Glutamatergic neuron (in vitro differentiated cells): Measurements from ENCODE around the gene SIPA1L3. TPM values are rescaled to one million over a fixed set of nuclear protein-coding genes. Genes with fewer than 3 reads are reported as not detected.
A peak's percentile ranks its signal among the peaks of the same experiment; 100 is the strongest.

Experiments
- DNase-seq: peaks from one replicate; pipeline ENCODE4 v3.0.0; 2022
- H3K27ac Mint-ChIP-seq: one replicate; pipeline ENCODE4 v1.8.0; 2020; ENCODE audit warnings: mild to moderate bottlenecking, mixed read lengths, inconsistent platforms; ENCODE audit not compliant: unreplicated experiment
- H3K27me3 Mint-ChIP-seq: one replicate; pipeline ENCODE4 v1.8.0; 2020; ENCODE audit warnings: mild to moderate bottlenecking, moderate library complexity, mixed read lengths, inconsistent platforms; ENCODE audit not compliant: unreplicated experiment
- H3K36me3 Mint-ChIP-seq: one replicate; pipeline ENCODE4 v1.8.0; 2020; ENCODE audit warnings: mild to moderate bottlenecking, mixed read lengths, inconsistent platforms; ENCODE audit not compliant: unreplicated experiment
- H3K4me1 Mint-ChIP-seq: one replicate; pipeline ENCODE4 v1.8.0; 2020; ENCODE audit warnings: mild to moderate bottlenecking, low read depth, mixed read lengths, inconsistent platforms; ENCODE audit not compliant: unreplicated experiment
- H3K4me3 Mint-ChIP-seq: one replicate; pipeline ENCODE4 v1.8.0; 2020; ENCODE audit warnings: mild to moderate bottlenecking, mixed read lengths, inconsistent platforms; ENCODE audit not compliant: unreplicated experiment
- H3K9me3 Mint-ChIP-seq: one replicate; pipeline ENCODE4 v1.8.0; 2020; ENCODE audit warnings: mild to moderate bottlenecking, moderate library complexity, mixed read lengths, inconsistent platforms; ENCODE audit not compliant: unreplicated experiment
- CTCF ChIP-seq: fragments of 200-600 bp; sonication (generic); IDR thresholded peaks from one replicate; pipeline ENCODE4 v1.5.0; 2021; ENCODE audit not compliant: partially characterized antibody, unreplicated experiment
- total RNA-seq: library from RNA; stranded (reverse); fragmentation: NEBNext Ultra II Directional; extraction: Animal tissue kit (Norgen Biotek cat#: 25700); gene quantifications from one replicate; pipeline ENCODE4 v1.2.1, GENCODE V29; 2021; ENCODE audit not compliant: unreplicated experiment

SIPA1L3 gene
- total RNA-seq, 1 donor from 2014 or later = 97.7 TPM

GRCh38 chr19:38248421-38248820 lies 341.4 kb downstream of the SIPA1L3 start:
- DNase-seq = no peak
- Mint-ChIP-seq H3K9me3 (peaks cover 28% of the 10 kb centered on the region), H3K27ac (no peak overlapping the region), H3K36me3 (no peaks in the 10 kb centered on the region), H3K27me3 (peaks cover 30% of the 10 kb centered on the region), H3K4me1 (peaks cover 27% of the 10 kb centered on the region), H3K4me3 (no peak overlapping the region)
- TF ChIP-seq CTCF = no peak

GRCh38 chr19:38250428-38250820 lies 343.4 kb downstream of the SIPA1L3 start:
- TF ChIP-seq CTCF = no peak
- H3K4me3 Mint-ChIP-seq = peak overlapping the region; percentile 87
- peak overlapping the region; percentile 100 for H3K27ac Mint-ChIP-seq
- no peaks in the 10 kb centered on the region for H3K36me3 Mint-ChIP-seq
- H3K27me3 Mint-ChIP-seq = peaks cover 39% of the 10 kb centered on the region
- peaks cover 35% of the 10 kb centered on the region for H3K9me3 Mint-ChIP-seq
- H3K4me1 Mint-ChIP-seq = peaks cover 32% of the 10 kb centered on the region
- DNase-seq = no peak

- no peak for TF ChIP-seq CTCF
- no peaks in the 10 kb centered on the region for H3K36me3 Mint-ChIP-seq
- peak overlapping the region; percentile 100 for H3K27ac Mint-ChIP-seq
- H3K4me3 Mint-ChIP-seq = peak overlapping the region; percentile 87
- H3K27me3 Mint-ChIP-seq = peaks cover 43% of the 10 kb centered on the region
- peak; percentile 88 for DNase-seq
- H3K9me3 Mint-ChIP-seq = peaks cover 39% of the 10 kb centered on the region
- peaks cover 31% of the 10 kb centered on the region for H3K4me1 Mint-ChIP-seq
These were observed 344.0 kb downstream of the SIPA1L3 start for GRCh38 chr19:38250821-38251563.

- peaks cover 43% of the 10 kb centered on the region for H3K27me3 Mint-ChIP-seq
- H3K4me1 Mint-ChIP-seq = peaks cover 27% of the 10 kb centered on the region
- H3K36me3 Mint-ChIP-seq = no peaks in the 10 kb centered on the region
- no peak for TF ChIP-seq CTCF
- H3K27ac Mint-ChIP-seq = peak overlapping the region; percentile 100
- H3K9me3 Mint-ChIP-seq = peaks cover 40% of the 10 kb centered on the region
- peak overlapping the region; percentile 87 for H3K4me3 Mint-ChIP-seq
- peak; percentile 73 for DNase-seq
These were observed 344.6 kb downstream of the SIPA1L3 start for GRCh38 chr19:38251564-38252051.

- H3K27ac Mint-ChIP-seq = peak overlapping the region; percentile 100
- peaks cover 27% of the 10 kb centered on the region for H3K4me1 Mint-ChIP-seq
- H3K9me3 Mint-ChIP-seq = peaks cover 44% of the 10 kb centered on the region
- H3K36me3 Mint-ChIP-seq = no peaks in the 10 kb centered on the region
- no peak for DNase-seq
- TF ChIP-seq CTCF = no peak
- H3K27me3 Mint-ChIP-seq = peaks cover 43% of the 10 kb centered on the region
- H3K4me3 Mint-ChIP-seq = peak overlapping the region; percentile 87
These were observed 345.4 kb downstream of the SIPA1L3 start for GRCh38 chr19:38252385-38252784.
